K562 (cell line): ENCODE results near the gene HNRNPF. TPM values are rescaled to one million over a fixed set of nuclear protein-coding genes. Genes with fewer than 3 reads are reported as not detected.

ENCODE experiments used
- ATAC-seq: fragments of 200-7000 bp; cut with Tn5 transposase; 3 replicates; pipeline ENCODE4 v1.9.1; 2020; ENCODE audit warnings: moderate library complexity
- BruUV-seq: library from RNA; stranded (reverse); fragments of 400-500 nt; replicated peaks from 2 replicates; lab custom pipeline; 2021; lab: Mats Ljungman, UMichigan
- CTCF ChIA-PET: fragments of 300-600 bp; formaldehyde crosslinking; extraction: SDS; loops from one replicate; lab custom pipeline; 2021; ENCODE audit warnings: low intra/inter-chr PET ratio; lab: Yijun Ruan, JAX
- POLR2A ChIA-PET: fragments of 300-600, 350-650 bp; sonication (Branson Sonifier 250); formaldehyde crosslinking; extraction: SDS; loops from one replicate; lab custom pipeline; 2021; ENCODE audit warnings: antibody characterized with exemption, inconsistent platforms; lab: Yijun Ruan, JAX
- DNase-seq, 4 experiments: peaks; one replicate each; pipeline versions ENCODE4 v3.0.0 to v3.0.0-alpha.2; 2011 to 2018; ENCODE audit warnings: low spot score in 3 of 4, mixed read lengths in 3 of 4; ENCODE audit errors: extremely low read depth in 1 of 4
- FAIRE-seq: peaks from 2 replicates; lab custom pipeline; 2011; peaks lifted over from hg19 to GRCh38; lab: Jason Lieb, UNC
- H2AFZ ChIP-seq: 2 replicates; pipeline ENCODE4 v1.6.0; 2011; ENCODE audit warnings: low read depth, low read length, control low read depth, inconsistent platforms
- H3K27ac ChIP-seq: fragments of 200-600 bp; 3 replicates; pipeline ENCODE4 v1.8.0; 2011; ENCODE audit warnings: low read depth, mild to moderate bottlenecking, control low read depth, inconsistent platforms, low read length, moderate library complexity, mixed read lengths; ENCODE audit errors: extremely low read depth
- H3K27me3 ChIP-seq, 2 experiments: fragments of 300-600 bp in 1 of 2; 2 replicates in 1 of 2; 3 replicates in 1 of 2; pipeline versions ENCODE4 v1.6.0 to v1.8.0; 2011; ENCODE audit warnings: inconsistent platforms in 2 of 2, low read length in 2 of 2, mild to moderate bottlenecking in 1 of 2, mixed read lengths in 1 of 2, moderate library complexity in 1 of 2; ENCODE audit not compliant: control insufficient read depth in 2 of 2, insufficient read depth in 2 of 2
- H3K36me3 ChIP-seq: fragments of 300-600 bp; 3 replicates; pipeline ENCODE4 v1.8.0; 2011; ENCODE audit warnings: mild to moderate bottlenecking, low read length, inconsistent platforms; ENCODE audit not compliant: control insufficient read depth, insufficient read depth
- H3K4me1 ChIP-seq, 2 experiments: fragments of 200-600 bp in 1 of 2; replicated peaks in 1 of 2; 2 replicates in 1 of 2; 3 replicates in 1 of 2; pipeline versions ENCODE4 v1.5.1 to v1.8.0; 2011; ENCODE audit warnings: inconsistent platforms in 2 of 2, low read length in 2 of 2, mild to moderate bottlenecking in 1 of 2, mixed read lengths in 1 of 2, moderate library complexity in 1 of 2; ENCODE audit not compliant: control insufficient read depth in 2 of 2, insufficient read depth in 2 of 2
- H3K4me2 ChIP-seq: 2 replicates; pipeline ENCODE4 v1.6.1; 2011; ENCODE audit warnings: low read length, control low read depth, inconsistent platforms, mixed read lengths; ENCODE audit not compliant: insufficient read depth
- H3K4me3 ChIP-seq: fragments of 200-600 bp; sonication (generic), shearing (Covaris generic); 2 replicates; pipeline ENCODE4 v1.5.1; 2016; ENCODE audit warnings: control low read depth, inconsistent platforms
- H3K79me2 ChIP-seq: fragments of 200-600 bp; 3 replicates; pipeline ENCODE4 v1.8.0; 2011; ENCODE audit warnings: low read length, inconsistent platforms; ENCODE audit not compliant: control insufficient read depth, insufficient read depth
- H3K9ac ChIP-seq, 2 experiments: 2 replicates each; pipeline versions ENCODE4 v1.6.0 to v1.6.1; 2011; ENCODE audit warnings: low read depth in 2 of 2, low read length in 2 of 2, control low read depth in 1 of 2, inconsistent platforms in 1 of 2, mild to moderate bottlenecking in 1 of 2, mixed read lengths in 1 of 2; ENCODE audit not compliant: insufficient read depth in 1 of 2
- H3K9me1 ChIP-seq: one replicate; pipeline ENCODE4 v1.6.0; 2011; ENCODE audit warnings: inconsistent platforms, mild to moderate bottlenecking, low read length, moderate library complexity; ENCODE audit not compliant: control insufficient read depth, insufficient read depth
- H3K9me3 ChIP-seq: replicated peaks from 2 replicates; pipeline ENCODE4 v1.5.1; 2011; ENCODE audit warnings: low read depth, low read length, inconsistent platforms; ENCODE audit not compliant: control insufficient read depth, insufficient read depth
- H4K20me1 ChIP-seq: replicated peaks from 2 replicates; pipeline ENCODE4 v1.6.1; 2011; ENCODE audit warnings: low read length, inconsistent platforms, mixed read lengths; ENCODE audit not compliant: control insufficient read depth, insufficient read depth
- ETV6 ChIP-seq, 3 experiments: fragments of 150-350 bp in 1 of 3; sonication (generic) in 1 of 3; formaldehyde crosslinking in 1 of 3; IDR thresholded peaks; 2 replicates each; pipeline versions ENCODE4 v1.6.1 to v1.8.0; 2014 to 2022; ENCODE audit warnings: borderline replicate concordance in 2 of 3, low read depth in 2 of 3, antibody characterized with exemption in 1 of 3, low read length in 1 of 3, mild to moderate bottlenecking in 1 of 3, missing genetic modification reagents in 1 of 3
- FOXJ3 ChIP-seq: sonication (generic); formaldehyde crosslinking; IDR thresholded peaks from 2 replicates; pipeline ENCODE4 v1.4.0; 2020; ENCODE audit warnings: mild to moderate bottlenecking, missing genetic modification reagents
- NR4A1 ChIP-seq, 2 experiments: fragments of 250-450 bp in 1 of 2; fragments of 450-650 bp in 1 of 2; sonication (Bioruptor Pico) in 1 of 2; IDR thresholded peaks; 2 replicates each; pipeline versions ENCODE4 v1.4.0 to v1.6.1; 2016 to 2020; ENCODE audit warnings: mild to moderate bottlenecking in 2 of 2, missing compliant biosample characterization in 1 of 2, missing genetic modification characterization in 1 of 2, moderate library complexity in 1 of 2
- TAF7 ChIP-seq: fragments of 450-650 bp; IDR thresholded peaks from 2 replicates; pipeline ENCODE4 v1.6.1; 2016; ENCODE audit warnings: missing genetic modification characterization, missing compliant biosample characterization
- ZNF232 ChIP-seq: sonication (generic); formaldehyde crosslinking; IDR thresholded peaks from 2 replicates; pipeline ENCODE4 v1.8.0; 2022; ENCODE audit warnings: mild to moderate bottlenecking, missing genetic modification reagents
- ZNF431 ChIP-seq: sonication (generic); formaldehyde crosslinking; IDR thresholded peaks from 2 replicates; pipeline ENCODE4 v1.8.0; 2022; ENCODE audit warnings: mild to moderate bottlenecking, missing genetic modification reagents
- WGBS: fragments of 100-300 bp; shearing (Covaris generic); methylation state at CpG from one replicate; pipeline ENCODE4 v1.1.6; 2016; ENCODE audit warnings: low coverage, mixed read lengths; ENCODE audit not compliant: insufficient coverage; ENCODE audit errors: missing lambda C conversion rate; 5-methylcytosine and 5-hydroxymethylcytosine counted together
- in situ Hi-C: fragments of 300-500 bp; cut with MboI; formaldehyde crosslinking; loops from 4 replicates; pipeline ENCODE4 v1.15.0; 2018; ENCODE audit warnings: inconsistent platforms, mixed read lengths
- intact Hi-C: fragments of 100-400 bp; cut with micrococcal nuclease; formaldehyde crosslinking; loops from 2 replicates; pipeline ENCODE4 v1.14.2; 2022
- polyA plus RNA-seq, 8 experiments: library from polyadenylated mRNA; depleted of rRNA in 4 of 8; stranded (reverse) in 5 of 8; unstranded in 3 of 8; fragments of >200 nt; fragmentation: Nextera tagmentation in 2 of 8; fragmentation: Illumina TruSeq in 1 of 8; extraction: Ambion mirVana in 2 of 8; extraction: Trizol in 1 of 8; gene quantifications; 2 replicates each; pipeline versions ENCODE4 v1.2.1 to v1.2.3, GENCODE V29; 2011 to 2014; ENCODE audit warnings: inconsistent platforms in 1 of 8, missing spikeins in 1 of 8
- total RNA-seq, 7 experiments: library from RNA; depleted of rRNA in 6 of 7; stranded (reverse); fragments of >200 nt in 6 of 7; fragmentation: Illumina TruSeq in 2 of 7; extraction: Trizol in 2 of 7; gene quantifications; 2 replicates each; pipeline versions ENCODE4 v1.2.1 to v1.2.3, GENCODE V29; 2011 to 2021; ENCODE audit warnings: low replicate concordance in 1 of 7

Gene HNRNPF
- total and polyA plus RNA-seq, 9 of the 15 experiments (the other 6 are each of a cell fraction or from before 2014, with no cell fraction given): 192 to 489 (median 416) TPM

DNA sequence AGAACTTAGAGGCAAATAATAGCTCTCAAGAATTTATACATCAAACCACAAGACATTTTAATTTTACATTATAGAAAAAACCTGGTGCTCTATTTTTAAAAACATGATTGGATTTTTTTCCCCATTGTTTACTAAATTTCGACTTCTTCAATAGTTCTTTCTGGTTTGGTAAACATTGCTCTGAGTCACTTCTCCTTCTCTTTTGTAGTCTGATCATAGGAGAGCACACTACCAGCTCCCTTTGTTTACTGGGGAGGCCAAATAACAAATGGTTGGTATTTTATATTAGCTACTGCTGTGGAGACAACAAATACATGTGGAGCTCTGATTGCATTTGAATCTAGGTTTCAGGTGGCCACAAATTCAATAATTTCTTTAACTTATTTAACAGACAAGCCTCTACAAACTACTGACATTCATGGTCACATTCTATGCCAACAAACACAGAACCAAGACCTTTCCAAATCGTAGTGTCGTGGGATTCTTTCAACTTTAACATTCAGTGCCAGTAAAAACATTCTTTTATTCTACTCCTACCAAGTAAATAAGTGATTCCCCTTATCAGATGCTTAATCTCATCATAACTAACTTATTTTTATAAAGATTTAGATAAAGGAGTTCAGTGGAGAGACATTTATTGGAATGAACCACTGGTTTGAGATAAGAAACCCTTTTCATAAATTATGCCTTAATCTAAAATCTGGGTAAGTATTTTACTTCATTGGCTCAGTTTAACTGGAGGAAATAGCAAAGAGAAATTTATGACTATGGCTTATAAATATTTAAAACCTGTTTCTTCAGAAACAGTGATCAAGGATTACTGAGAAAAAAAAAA, 55.3 kb downstream of the HNRNPF start:
- TF ChIP-seq FOXJ3 (CRISPR knock-in tag) (no peak), ZNF431 (CRISPR knock-in tag) (no peak), TAF7 (tag) (no peak), ZNF232 (no peak), NR4A1 (CRISPR knock-in tag; IDR thresholded peaks at IDR 0.05) (no peak), NR4A1 (tag; IDR thresholded peaks at IDR 0.05) (no peak), ETV6 (IDR thresholded peaks at IDR 0.05; ENCODE audit: borderline replicate concordance in 1 of 2, low read depth in 2 of 2, low read length in 1 of 2) (no peak), ETV6 (CRISPR knock-in tag; IDR thresholded peaks at IDR 0.05; ENCODE audit: borderline replicate concordance) (no peak)
- H3K4me2 ChIP-seq: no peak overlapping the region
- no peak overlapping the region for H3K4me3 ChIP-seq
- intact Hi-C loops: no loop called here
- no peak overlapping the region for H3K27ac ChIP-seq
- no peak overlapping the region for H3K9ac ChIP-seq
- 7% methylated on average over 3 of the region's 3 CpGs for WGBS
- ATAC-seq (no peak), DNase-seq (no peak), FAIRE-seq (no peak)
- ChIA-PET CTCF (no interaction called here), POLR2A (interaction anchor here (0.7 to 1.1 kb wide), 3 partner anchors 48 to 762 kb away, joined by 3 to 4 read pairs (median 3); no protein-coding TSS in a partner anchor)
- H3K27me3 ChIP-seq: peaks cover 13 to 19% of the 10 kb centered on the region in 2 experiments; a peak in 4 of 5 replicates
- no TSS peak for BruUV-seq
- no peaks in the 10 kb centered on the region for H3K9me1 ChIP-seq
- no peaks in the 10 kb centered on the region for H3K9me3 ChIP-seq
- H3K79me2 ChIP-seq: no peaks in the 10 kb centered on the region
- H3K4me1 ChIP-seq: peaks cover 10 to 28% of the 10 kb centered on the region in 2 experiments
- H2AFZ ChIP-seq: no peak overlapping the region
- no peaks in the 10 kb centered on the region for H3K36me3 ChIP-seq
- in situ Hi-C loops: no loop called here
- H4K20me1 ChIP-seq: no peaks in the 10 kb centered on the region
